ENCODE data around the gene ZNF385D.

GRCh38 chr3:21618695-21619094 is 132.3 kb downstream of the ZNF385D start:
- TF ChIP-seq CTCF (IDR thresholded peaks at IDR 0.05): no peak
- TF ChIP-seq POLR2A (IDR thresholded peaks at IDR 0.05): no peak
